Muscle of leg (tissue), 11 donors: ENCODE data around the gene PELI2. TPM values are rescaled to one million over a fixed set of nuclear protein-coding genes. Genes with fewer than 3 reads are reported as not detected.

Source experiments
- DNase-seq: peaks from one replicate; pipeline ENCODE4 v3.0.0; 2013
- H3K27ac ChIP-seq: one replicate; pipeline ENCODE4 v1.5.1; 2013; ENCODE audit warnings: mild to moderate bottlenecking, low read length, control low read depth
- H3K27me3 ChIP-seq: one replicate; pipeline ENCODE4 v1.6.1; 2013; ENCODE audit warnings: low read length; ENCODE audit not compliant: control insufficient read depth, insufficient read depth
- H3K36me3 ChIP-seq: one replicate; pipeline ENCODE4 v1.6.1; 2013; ENCODE audit warnings: low read length; ENCODE audit not compliant: control insufficient read depth, insufficient read depth
- H3K4me1 ChIP-seq: one replicate; pipeline ENCODE4 v1.6.1; 2013; ENCODE audit warnings: low read length; ENCODE audit not compliant: control insufficient read depth, insufficient read depth
- H3K4me3 ChIP-seq: one replicate; pipeline ENCODE4 v1.5.1; 2013; ENCODE audit warnings: low read length, control low read depth
- H3K9me3 ChIP-seq: replicated peaks from 2 replicates; pipeline ENCODE4 v1.6.1; 2013; ENCODE audit warnings: low read depth, low read length; ENCODE audit not compliant: control insufficient read depth
- WGBS: methylation state at CpG from one replicate; pipeline ENCODE4 v1.1.5; 2013; ENCODE audit warnings: missing lambda C conversion rate; ENCODE audit not compliant: insufficient coverage; 5-methylcytosine and 5-hydroxymethylcytosine counted together
- polyA plus RNA-seq, 8 donors: library from polyadenylated mRNA; unstranded; fragments of 120-200 nt; gene quantifications; one replicate each; pipeline versions ENCODE4 v1.2.1 to v1.2.3, GENCODE V29; 2013; ENCODE audit warnings: inconsistent platforms in 1 of 8, low replicate concordance in 1 of 8; ENCODE audit not compliant: insufficient read length in 8 of 8, insufficient read depth in 1 of 8
- total RNA-seq: library from RNA; stranded (reverse); fragments of 120-200 nt; gene quantifications from one replicate; pipeline ENCODE4 v1.2.4, GENCODE V29; 2013

The PELI2 gene
- total and polyA plus RNA-seq, 9 donors = 3.5 to 7.6 (median 4.5) TPM

GRCh38 chr14:56168007-56168616, 49.9 kb downstream of the PELI2 start:
- Histone ChIP-seq H3K9me3 (peaks cover 16% of the 10 kb centered on the region), H3K36me3 (no peaks in the 10 kb centered on the region), H3K4me3 (no peak overlapping the region), H3K27ac (no peak overlapping the region), H3K4me1 (no peaks in the 10 kb centered on the region), H3K27me3 (no peaks in the 10 kb centered on the region)
- DNase-seq = no peak
- WGBS = 92% methylated on average over 1 of the region's 3 CpGs

DNA sequence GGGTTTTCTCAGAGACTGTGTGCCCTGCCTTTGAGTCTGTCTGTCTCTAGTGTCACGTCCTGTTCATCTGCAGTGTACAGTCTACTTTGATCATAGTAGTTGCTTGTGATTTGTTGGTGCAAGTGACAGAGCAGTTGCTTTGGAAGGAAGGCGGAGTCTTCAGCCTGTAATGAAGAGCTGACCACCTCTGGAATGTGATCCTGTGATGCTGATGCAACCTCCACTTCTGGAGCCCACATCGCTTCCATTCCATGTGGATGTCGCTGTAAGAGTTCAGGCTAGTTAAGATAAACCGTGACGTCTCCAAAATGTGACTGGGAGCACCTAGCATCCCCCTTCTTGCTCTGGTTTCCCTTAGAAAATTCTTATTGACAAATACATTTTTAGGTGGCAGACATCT, 51.8 kb downstream of the PELI2 start:
- WGBS = 93% methylated on average over 5 of the region's 6 CpGs
- peaks cover 13% of the 10 kb centered on the region for H3K9me3 ChIP-seq
- H3K4me3 ChIP-seq = no peak overlapping the region
- no peak for DNase-seq
- H3K27me3 ChIP-seq = no peaks in the 10 kb centered on the region
- no peaks in the 10 kb centered on the region for H3K4me1 ChIP-seq
- H3K27ac ChIP-seq = no peak overlapping the region
- H3K36me3 ChIP-seq = no peaks in the 10 kb centered on the region

DNA sequence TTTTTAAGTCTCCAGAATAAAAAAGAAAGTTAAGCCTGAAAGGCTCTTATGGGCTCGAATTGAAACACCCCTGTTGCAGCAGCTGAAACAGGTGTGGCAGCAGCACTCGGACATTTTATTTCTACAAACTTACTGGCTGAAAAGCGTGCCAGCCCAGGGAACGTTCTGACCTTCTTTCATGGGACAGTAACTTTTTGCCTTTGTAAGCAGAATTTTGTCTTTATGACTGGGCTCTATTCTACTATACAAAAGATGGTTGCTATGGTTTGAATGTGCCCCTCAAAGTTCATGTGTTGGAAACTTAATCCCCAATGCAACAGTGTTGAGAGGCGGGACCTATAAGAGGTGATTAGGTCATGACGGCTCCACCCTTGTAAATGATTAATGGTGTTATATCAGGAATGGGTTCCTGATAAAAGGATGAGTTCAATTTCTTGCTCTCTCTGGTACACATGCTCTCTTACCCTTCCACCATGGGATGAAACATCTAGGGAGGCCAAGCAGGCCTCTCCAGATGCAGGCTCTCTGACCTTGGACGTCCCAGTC, 52.7 kb downstream of the PELI2 start:
- WGBS = 46% methylated on average over 2 of the region's 7 CpGs
- no peak overlapping the region for H3K4me3 ChIP-seq
- DNase-seq = no peak

DNA sequence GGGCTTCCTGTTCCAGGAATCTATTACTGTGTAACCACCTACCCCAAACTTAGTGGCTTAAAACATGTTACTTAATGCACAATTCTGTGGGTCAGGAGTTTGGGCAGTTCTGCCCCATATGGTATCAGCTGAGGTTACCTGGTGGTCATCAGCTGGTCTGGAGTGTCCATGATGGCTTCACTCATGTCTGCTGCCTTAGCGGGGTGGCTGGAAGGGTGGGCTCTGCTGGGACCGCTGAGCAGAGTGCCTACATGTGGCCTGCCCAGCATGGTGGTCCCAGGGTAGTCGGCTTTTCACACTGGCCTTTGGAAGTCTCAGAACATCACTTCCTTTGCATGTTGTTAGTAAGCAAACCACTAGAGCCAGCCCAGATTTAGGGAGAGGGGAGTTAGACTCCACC, 53.9 kb downstream of the PELI2 start:
- no peaks in the 10 kb centered on the region for H3K36me3 ChIP-seq
- H3K27ac ChIP-seq = no peak overlapping the region
- no peaks in the 10 kb centered on the region for H3K27me3 ChIP-seq
- 100% methylated on average over 1 of the region's 3 CpGs for WGBS
- H3K9me3 ChIP-seq = peaks cover 3% of the 10 kb centered on the region
- H3K4me3 ChIP-seq = no peak overlapping the region
- DNase-seq = no peak
- peaks cover under 1% of the 10 kb centered on the region for H3K4me1 ChIP-seq

More for the DNA sequence above, 52.7 kb downstream of the PELI2 start:
- no peaks in the 10 kb centered on the region for H3K36me3 ChIP-seq
- H3K9me3 ChIP-seq = peaks cover 10% of the 10 kb centered on the region
- H3K27me3 ChIP-seq = no peaks in the 10 kb centered on the region
- no peaks in the 10 kb centered on the region for H3K4me1 ChIP-seq
- H3K27ac ChIP-seq = no peak overlapping the region

GRCh38 chr14:56172571-56172971, 54.4 kb downstream of the PELI2 start:
- Histone ChIP-seq H3K9me3 (no peaks in the 10 kb centered on the region), H3K27ac (no peak overlapping the region), H3K36me3 (no peaks in the 10 kb centered on the region), H3K4me3 (no peak overlapping the region), H3K27me3 (no peaks in the 10 kb centered on the region), H3K4me1 (peaks cover 2% of the 10 kb centered on the region)
- peak; percentile 27 for DNase-seq
- 100% methylated on average over 1 of the region's 3 CpGs for WGBS

DNA sequence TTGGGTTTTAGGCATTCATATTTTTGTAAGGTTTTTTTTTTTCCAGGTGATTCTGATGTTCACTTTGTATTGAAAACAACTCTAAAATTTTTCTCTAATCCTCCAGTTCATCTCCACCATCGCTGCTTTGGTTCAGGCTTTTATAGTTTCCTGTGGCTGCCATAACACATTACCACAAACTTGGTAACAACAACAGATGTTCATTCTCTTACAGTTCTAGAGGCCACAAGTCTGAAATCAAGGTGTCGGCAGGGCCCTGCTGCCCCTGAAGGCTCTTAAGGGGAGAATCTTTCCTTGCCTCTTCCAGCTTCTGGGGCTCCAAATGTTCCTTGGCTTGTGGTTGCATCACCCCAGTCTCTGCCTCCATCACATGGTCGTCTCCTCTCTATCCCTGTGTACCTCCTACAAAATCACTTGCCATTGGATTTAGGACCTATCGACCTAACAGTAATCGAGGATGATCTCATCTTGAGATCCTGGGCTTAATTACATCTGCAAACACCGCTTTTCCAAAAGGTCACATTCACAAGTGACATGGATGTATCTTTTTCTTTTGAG, 55.2 kb downstream of the PELI2 start:
- peaks cover 2% of the 10 kb centered on the region for H3K4me1 ChIP-seq
- H3K4me3 ChIP-seq = no peak overlapping the region
- no peaks in the 10 kb centered on the region for H3K9me3 ChIP-seq
- WGBS = 89% methylated on average over 6 of the region's 6 CpGs
- DNase-seq = no peak
- no peaks in the 10 kb centered on the region for H3K27me3 ChIP-seq
- no peak overlapping the region for H3K27ac ChIP-seq
- H3K36me3 ChIP-seq = no peaks in the 10 kb centered on the region

DNA sequence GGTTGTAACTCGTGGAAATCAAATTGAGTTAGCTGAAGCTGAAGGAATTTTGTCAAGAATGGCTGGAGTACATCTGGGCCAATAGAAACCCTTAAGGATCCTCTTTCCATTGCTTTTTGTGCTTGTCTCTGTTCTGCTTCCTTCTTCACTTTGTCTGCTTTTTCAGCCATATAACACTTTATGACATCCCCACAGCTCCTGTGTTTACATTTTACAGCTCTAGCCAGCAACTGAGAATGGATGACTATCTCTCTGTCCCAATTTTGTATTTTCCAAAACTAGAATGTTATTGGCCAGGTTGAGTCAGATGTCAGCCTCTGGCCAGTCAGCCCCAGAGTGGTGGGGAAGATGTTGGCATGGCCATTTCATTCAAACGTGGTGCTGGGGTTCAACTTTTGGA, 57.6 kb downstream of the PELI2 start:
- H3K4me3 ChIP-seq = no peak overlapping the region
- H3K27ac ChIP-seq = no peak overlapping the region
- no peaks in the 10 kb centered on the region for H3K27me3 ChIP-seq
- DNase-seq = no peak
- H3K4me1 ChIP-seq = peaks cover 2% of the 10 kb centered on the region
- WGBS = 60% methylated on average over 1 of the region's 2 CpGs
- no peaks in the 10 kb centered on the region for H3K9me3 ChIP-seq
- H3K36me3 ChIP-seq = no peaks in the 10 kb centered on the region

DNA sequence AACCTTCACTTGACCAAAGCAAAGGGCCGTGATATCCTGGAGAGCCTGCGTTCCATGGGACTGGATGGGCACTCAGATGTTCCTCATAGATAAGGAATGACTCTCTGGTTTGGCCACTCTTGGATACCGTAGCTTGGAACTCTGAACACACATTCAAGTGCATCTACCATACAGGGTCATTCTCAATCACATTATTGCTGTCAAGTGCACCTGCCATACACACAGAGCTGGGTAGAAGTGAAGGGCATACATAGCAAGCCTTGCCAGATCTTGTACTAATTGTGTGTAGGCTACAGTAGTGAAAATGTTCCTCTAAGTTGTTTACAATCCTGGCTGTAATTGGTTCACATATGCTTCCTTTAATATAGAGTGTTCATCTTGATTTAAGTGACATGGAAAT, 58.3 kb downstream of the PELI2 start:
- Histone ChIP-seq H3K27me3 (no peaks in the 10 kb centered on the region), H3K4me3 (no peak overlapping the region), H3K9me3 (no peaks in the 10 kb centered on the region), H3K27ac (no peak overlapping the region), H3K4me1 (peaks cover 2% of the 10 kb centered on the region), H3K36me3 (no peaks in the 10 kb centered on the region)
- no peak for DNase-seq
- WGBS = 94% methylated on average over 2 of the region's 3 CpGs

DNA sequence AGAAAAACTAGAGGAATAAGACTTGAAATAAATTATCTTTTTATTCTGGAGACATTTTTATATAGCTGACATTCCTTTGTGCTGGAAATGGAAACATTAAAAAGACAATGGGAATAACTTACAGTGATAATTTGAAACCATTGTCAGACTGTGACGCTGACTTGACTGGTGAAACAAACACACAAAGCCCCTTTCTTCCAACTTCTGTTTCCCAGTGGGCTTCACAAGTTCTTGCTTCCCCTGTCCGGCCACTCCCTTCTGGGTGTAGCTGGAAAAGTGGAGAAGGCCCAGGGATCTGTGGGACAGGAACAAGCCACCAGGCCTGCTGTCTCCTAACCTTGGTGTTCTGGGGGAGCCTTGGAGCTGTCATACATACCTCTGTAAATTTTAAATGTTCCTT, 58.8 kb downstream of the PELI2 start:
- H3K36me3 ChIP-seq = no peaks in the 10 kb centered on the region
- no peak overlapping the region for H3K4me3 ChIP-seq
- H3K27me3 ChIP-seq = no peaks in the 10 kb centered on the region
- H3K9me3 ChIP-seq = no peaks in the 10 kb centered on the region
- no CpG with 5 or more reads among the region's 2 CpGs for WGBS
- peak; percentile 44 for DNase-seq
- H3K4me1 ChIP-seq = peaks cover 2% of the 10 kb centered on the region
- peak overlapping the region; percentile 9 for H3K27ac ChIP-seq

- no peak overlapping the region for H3K27ac ChIP-seq
- no peak overlapping the region for H3K4me3 ChIP-seq
- H3K36me3 ChIP-seq = no peaks in the 10 kb centered on the region
- H3K4me1 ChIP-seq = peaks cover 2% of the 10 kb centered on the region
- H3K27me3 ChIP-seq = no peaks in the 10 kb centered on the region
- 63% methylated on average over 4 of the region's 4 CpGs for WGBS
- no peaks in the 10 kb centered on the region for H3K9me3 ChIP-seq
- DNase-seq = no peak
These were observed 62.7 kb downstream of the PELI2 start for GRCh38 chr14:56180754-56181542.
